SH-SY5Y (cell line): ENCODE measurements around the gene EFR3B.

ENCODE experiments used
- GATA2 ChIP-seq: IDR thresholded peaks from 2 replicates; pipeline ENCODE4 v1.6.1; 2011; ENCODE audit warnings: mild to moderate bottlenecking, low read depth, low read length
- GATA3 ChIP-seq: IDR thresholded peaks from 2 replicates; pipeline ENCODE4 v1.6.1; 2011; ENCODE audit warnings: low read depth, mild to moderate bottlenecking, low read length, moderate library complexity

- no peak for TF ChIP-seq GATA2
- no peak for TF ChIP-seq GATA3
Observed at GRCh38 chr2:25176541-25177181, 134.8 kb downstream of the EFR3B start.
